ENCODE data around the gene RAB30. TPM values are rescaled to one million over a fixed set of nuclear protein-coding genes. Genes with fewer than 3 reads are reported as not detected.

RAB30 gene
- total RNA-seq, 1 donor from 2014 or later = 15.4 TPM

DNA sequence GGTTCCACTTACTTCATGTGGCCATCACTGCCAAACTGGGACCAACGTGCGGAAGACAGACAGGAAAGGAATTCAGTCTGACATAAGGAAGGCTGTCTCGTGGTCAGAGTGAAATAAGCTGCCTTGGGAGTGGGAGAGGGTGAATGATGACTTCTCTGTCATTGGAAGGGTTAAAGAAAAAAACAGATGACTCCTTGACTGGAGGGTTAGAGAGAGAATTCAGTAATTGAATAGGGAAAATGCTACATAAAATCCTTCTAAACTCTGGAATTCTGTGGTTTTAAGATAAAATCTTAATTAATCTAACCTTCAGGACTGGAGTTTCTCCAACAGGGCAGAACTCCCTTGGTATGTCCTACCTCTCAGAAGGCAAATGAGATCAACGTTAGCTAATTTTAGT lies 33.8 kb downstream of the RAB30 start:
- TF ChIP-seq, protein P1, sequence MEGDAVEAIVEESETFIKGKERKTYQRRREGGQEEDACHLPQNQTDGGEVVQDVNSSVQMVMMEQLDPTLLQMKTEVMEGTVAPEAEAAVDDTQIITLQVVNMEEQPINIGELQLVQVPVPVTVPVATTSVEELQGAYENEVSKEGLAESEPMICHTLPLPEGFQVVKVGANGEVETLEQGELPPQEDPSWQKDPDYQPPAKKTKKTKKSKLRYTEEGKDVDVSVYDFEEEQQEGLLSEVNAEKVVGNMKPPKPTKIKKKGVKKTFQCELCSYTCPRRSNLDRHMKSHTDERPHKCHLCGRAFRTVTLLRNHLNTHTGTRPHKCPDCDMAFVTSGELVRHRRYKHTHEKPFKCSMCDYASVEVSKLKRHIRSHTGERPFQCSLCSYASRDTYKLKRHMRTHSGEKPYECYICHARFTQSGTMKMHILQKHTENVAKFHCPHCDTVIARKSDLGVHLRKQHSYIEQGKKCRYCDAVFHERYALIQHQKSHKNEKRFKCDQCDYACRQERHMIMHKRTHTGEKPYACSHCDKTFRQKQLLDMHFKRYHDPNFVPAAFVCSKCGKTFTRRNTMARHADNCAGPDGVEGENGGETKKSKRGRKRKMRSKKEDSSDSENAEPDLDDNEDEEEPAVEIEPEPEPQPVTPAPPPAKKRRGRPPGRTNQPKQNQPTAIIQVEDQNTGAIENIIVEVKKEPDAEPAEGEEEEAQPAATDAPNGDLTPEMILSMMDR (conservative IDR thresholded peaks at IDR 0.05) = no peak
- Mint-ChIP-seq H3K4me3 (no peak overlapping the region), H3K27me3 (ENCODE audit: low read depth) (no peaks in the 10 kb centered on the region), H3K36me3 (ENCODE audit: low read depth) (peaks cover 6% of the 10 kb centered on the region), H3K9me3 (peaks cover 4% of the 10 kb centered on the region), H3K4me1 (peaks cover 29% of the 10 kb centered on the region), H3K27ac (ENCODE audit: unreplicated experiment) (no peak overlapping the region)
- DNase-seq (ENCODE audit: low read depth, low spot score) = no peak

DNA sequence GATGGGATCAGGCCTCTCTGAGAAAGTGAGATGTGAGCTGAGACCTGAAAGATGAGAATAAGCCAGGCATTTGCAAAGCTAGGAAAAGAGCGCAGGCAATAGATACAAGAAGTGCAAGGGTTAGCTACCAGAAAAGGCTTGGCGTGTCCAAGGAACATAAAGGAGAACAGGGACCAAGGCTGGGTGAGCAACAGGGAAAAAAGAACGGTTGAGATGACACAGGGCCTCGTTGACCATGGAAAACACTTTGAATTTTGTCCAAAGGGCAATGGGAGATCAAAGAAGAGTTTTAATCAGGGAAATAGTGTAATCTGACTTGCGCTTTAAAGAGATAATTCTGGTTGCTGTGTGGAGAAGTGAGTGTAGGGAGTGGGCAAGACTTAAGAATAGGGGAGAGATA lies 35.0 kb downstream of the RAB30 start:
- no peak overlapping the region for H3K4me3 Mint-ChIP-seq
- peaks cover 4% of the 10 kb centered on the region for H3K9me3 Mint-ChIP-seq
- peaks cover 6% of the 10 kb centered on the region for H3K36me3 Mint-ChIP-seq (ENCODE audit: low read depth)
- H3K27me3 Mint-ChIP-seq (ENCODE audit: low read depth) = no peaks in the 10 kb centered on the region
- TF ChIP-seq, protein P1 (conservative IDR thresholded peaks at IDR 0.05) = no peak
- no peak overlapping the region for H3K27ac Mint-ChIP-seq (ENCODE audit: unreplicated experiment)
- peaks cover 29% of the 10 kb centered on the region for H3K4me1 Mint-ChIP-seq
- DNase-seq (ENCODE audit: low read depth, low spot score) = no peak

DNA sequence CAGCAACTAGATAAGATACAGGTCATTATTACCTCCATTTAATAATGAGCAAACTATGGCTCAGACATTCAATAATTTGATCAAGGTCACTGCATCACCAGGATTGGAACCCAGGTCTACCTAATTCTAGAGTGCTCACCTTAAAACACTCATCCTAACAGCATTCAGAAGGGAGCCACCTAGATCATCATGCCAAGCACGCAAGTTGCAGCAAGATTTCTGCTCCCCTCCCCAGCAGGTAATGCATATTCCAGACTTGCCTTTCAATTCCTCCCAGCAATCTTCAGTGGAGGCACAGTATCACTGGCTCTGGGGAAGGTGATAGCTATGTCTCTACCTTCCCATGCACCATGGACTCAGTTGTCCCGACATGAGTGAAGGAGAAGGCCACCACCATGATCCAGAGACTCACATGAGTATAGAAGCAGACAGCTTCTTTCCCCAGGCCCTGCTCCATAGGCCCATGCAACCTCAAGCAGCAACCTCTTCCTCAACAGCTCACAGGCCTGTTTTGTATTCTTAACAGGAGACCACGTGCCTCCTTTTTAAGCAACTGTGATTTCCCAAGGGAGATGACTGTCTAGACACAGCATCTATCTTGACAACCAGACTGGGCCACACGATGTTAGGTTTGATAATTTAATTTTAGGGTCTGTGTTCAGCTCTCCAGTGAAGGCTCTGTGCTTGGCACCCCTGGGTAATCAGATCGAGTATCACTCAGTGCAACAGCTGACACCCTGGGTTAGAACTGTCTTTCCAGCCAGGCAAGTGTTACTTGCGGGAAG lies 36.4 kb downstream of the RAB30 start:
- Mint-ChIP-seq H3K36me3 (ENCODE audit: low read depth) (peaks cover 4% of the 10 kb centered on the region), H3K4me1 (peaks cover 29% of the 10 kb centered on the region), H3K27me3 (ENCODE audit: low read depth) (no peaks in the 10 kb centered on the region), H3K4me3 (no peak overlapping the region), H3K9me3 (peaks cover 4% of the 10 kb centered on the region), H3K27ac (ENCODE audit: unreplicated experiment) (no peak overlapping the region)
- TF ChIP-seq, protein P1 (conservative IDR thresholded peaks at IDR 0.05) = no peak
- DNase-seq (ENCODE audit: low read depth, low spot score) = no peak

DNA sequence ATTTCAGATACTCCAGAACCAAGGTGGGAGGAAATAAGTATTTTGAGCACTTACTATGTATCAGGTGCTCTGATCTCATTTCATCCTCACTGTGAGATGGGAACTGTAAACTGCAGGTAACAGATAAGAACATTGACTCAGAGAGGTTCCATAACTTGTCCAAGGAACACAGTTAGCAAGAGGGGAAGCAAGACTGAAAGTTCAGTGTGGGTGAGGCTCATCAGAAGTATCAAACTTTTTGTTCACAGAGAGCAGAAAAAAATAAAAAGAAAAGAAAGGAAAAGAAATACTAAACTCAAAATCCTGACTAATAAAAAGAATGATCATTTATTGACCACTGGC lies 37.1 kb downstream of the RAB30 start:
- no peak for DNase-seq (ENCODE audit: low read depth, low spot score)
- Mint-ChIP-seq H3K9me3 (peaks cover 4% of the 10 kb centered on the region), H3K4me1 (peaks cover 25% of the 10 kb centered on the region), H3K36me3 (ENCODE audit: low read depth) (peaks cover under 1% of the 10 kb centered on the region), H3K4me3 (no peak overlapping the region), H3K27me3 (ENCODE audit: low read depth) (no peaks in the 10 kb centered on the region), H3K27ac (ENCODE audit: unreplicated experiment) (no peak overlapping the region)
- TF ChIP-seq, protein P1 (conservative IDR thresholded peaks at IDR 0.05) = no peak

DNA sequence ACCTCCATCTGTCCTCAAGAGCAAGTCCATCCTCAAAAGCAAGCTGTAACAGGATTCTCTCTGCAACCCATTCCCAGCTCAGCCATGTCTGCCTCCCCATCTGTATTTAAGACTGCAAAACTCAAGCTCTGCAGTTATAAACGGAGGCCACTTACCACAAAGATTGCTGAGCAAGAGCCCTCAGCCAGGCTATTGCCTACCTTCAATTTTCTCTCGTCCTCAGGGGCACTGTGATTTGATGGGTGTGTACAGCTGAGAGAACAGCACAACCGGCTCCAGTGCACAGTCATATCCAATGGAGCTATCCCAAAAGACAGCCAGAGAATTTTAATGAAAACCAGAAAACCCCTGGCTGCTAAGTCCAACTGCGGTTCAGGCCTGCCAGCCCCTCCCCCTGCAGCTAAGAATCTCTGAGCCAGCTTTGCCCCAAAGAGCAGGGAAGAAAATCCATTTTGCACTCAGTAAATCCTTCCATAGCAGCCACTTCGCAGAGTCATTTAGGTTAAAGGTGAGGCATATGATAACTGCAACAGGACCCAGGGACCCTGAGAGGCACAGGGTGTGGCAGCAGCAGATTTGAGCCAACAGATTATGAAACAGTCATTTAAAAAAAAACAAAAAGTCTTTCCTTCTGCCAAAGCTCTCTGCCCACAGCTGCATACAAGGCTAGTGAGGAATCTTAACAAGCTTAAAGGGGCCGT lies 37.6 kb downstream of the RAB30 start:
- Mint-ChIP-seq H3K36me3 (ENCODE audit: low read depth) (no peaks in the 10 kb centered on the region), H3K4me1 (peaks cover 23% of the 10 kb centered on the region), H3K27me3 (ENCODE audit: low read depth) (no peaks in the 10 kb centered on the region), H3K9me3 (peaks cover 4% of the 10 kb centered on the region), H3K4me3 (no peak overlapping the region), H3K27ac (ENCODE audit: unreplicated experiment) (peak overlapping the region; percentile 13)
- DNase-seq (ENCODE audit: low read depth, low spot score) = no peak
- TF ChIP-seq, protein P1 (conservative IDR thresholded peaks at IDR 0.05) = no peak
